ENCODE data around the gene SECTM1. TPM values are rescaled to one million over a fixed set of nuclear protein-coding genes. Genes with fewer than 3 reads are reported as not detected.
"Not testable (repeated sequence)": the region's sequence is repeated elsewhere in the genome, so short reads cannot be mapped to it uniquely, and the experiment has no call there.

Gene SECTM1
- total RNA-seq, 4 donors from 2014 or later = 3.3 to 9.5 (median 5.6) TPM

DNA sequence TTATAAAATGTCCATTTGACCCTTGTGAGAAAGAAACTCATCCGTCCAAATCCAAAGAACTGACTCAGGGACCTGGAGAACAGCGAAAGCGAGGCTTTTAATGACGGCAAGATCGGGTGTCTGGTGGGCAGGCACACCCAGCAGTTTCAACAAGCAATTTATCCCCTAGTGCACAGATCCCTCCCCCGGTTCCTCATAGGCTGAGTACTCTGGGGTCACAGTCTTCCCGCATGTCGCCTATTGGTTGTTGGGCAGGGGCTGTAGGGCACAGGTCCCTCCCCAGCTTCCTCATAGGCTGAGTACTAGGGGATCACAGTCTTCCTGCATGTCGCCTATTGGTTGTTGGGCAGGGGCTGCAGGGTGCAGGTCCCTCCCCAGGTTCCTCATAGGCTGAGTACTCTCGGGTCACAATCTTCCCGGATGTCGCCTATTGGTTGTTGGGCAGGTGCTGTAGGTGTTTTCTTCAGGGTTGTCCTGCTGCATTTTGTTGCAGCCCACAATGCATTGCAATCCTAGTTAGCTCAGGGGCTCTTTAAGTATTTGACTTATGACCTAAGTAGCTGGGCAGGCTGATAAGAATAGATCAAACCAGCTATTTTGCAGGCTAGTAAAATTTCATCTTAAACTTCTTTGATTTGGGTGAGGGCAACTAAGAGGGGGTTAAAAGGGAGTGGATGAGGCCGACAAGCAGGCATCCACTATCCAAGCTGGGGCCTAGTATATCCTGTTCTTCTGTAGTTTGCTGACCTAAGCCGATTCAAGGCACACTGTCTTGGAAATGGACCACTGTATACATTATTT is 34.4 kb upstream of the SECTM1 start:
- Histone ChIP-seq H3K27me3 (peaks cover 26 to 39% (median 28%) of the 10 kb centered on the region in 3 donors), H3K9me3 (no peaks in the 10 kb centered on the region), H3K4me1 (peaks cover 11 to 17% of the 10 kb centered on the region in 2 donors), H3K27ac (no peak overlapping the region), H3K4me3 (no peak overlapping the region), H3K36me3 (no peaks in the 10 kb centered on the region)
- intact Hi-C loops (cut with DNase I; ENCODE audit: low total_unique reads) (no loop called here), in situ Hi-C loops (cut with MboI; ENCODE audit: low sequenced_read_pairs in 4 of 4) (loop anchor here in 1 of 4 donors (25.0 kb wide), 1 partner anchor 394 kb away; the partner anchor contains the start of gene TBCD)
- ATAC-seq (no peak), DNase-seq (no peak)
- TF ChIP-seq, protein P1, sequence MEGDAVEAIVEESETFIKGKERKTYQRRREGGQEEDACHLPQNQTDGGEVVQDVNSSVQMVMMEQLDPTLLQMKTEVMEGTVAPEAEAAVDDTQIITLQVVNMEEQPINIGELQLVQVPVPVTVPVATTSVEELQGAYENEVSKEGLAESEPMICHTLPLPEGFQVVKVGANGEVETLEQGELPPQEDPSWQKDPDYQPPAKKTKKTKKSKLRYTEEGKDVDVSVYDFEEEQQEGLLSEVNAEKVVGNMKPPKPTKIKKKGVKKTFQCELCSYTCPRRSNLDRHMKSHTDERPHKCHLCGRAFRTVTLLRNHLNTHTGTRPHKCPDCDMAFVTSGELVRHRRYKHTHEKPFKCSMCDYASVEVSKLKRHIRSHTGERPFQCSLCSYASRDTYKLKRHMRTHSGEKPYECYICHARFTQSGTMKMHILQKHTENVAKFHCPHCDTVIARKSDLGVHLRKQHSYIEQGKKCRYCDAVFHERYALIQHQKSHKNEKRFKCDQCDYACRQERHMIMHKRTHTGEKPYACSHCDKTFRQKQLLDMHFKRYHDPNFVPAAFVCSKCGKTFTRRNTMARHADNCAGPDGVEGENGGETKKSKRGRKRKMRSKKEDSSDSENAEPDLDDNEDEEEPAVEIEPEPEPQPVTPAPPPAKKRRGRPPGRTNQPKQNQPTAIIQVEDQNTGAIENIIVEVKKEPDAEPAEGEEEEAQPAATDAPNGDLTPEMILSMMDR (IDR thresholded peaks at IDR 0.05 in 4 of 5, conservative IDR thresholded peaks at IDR 0.05 in 1 of 5) = no peak
- no peak for TF ChIP-seq POLR2A (IDR thresholded peaks at IDR 0.05)

DNA sequence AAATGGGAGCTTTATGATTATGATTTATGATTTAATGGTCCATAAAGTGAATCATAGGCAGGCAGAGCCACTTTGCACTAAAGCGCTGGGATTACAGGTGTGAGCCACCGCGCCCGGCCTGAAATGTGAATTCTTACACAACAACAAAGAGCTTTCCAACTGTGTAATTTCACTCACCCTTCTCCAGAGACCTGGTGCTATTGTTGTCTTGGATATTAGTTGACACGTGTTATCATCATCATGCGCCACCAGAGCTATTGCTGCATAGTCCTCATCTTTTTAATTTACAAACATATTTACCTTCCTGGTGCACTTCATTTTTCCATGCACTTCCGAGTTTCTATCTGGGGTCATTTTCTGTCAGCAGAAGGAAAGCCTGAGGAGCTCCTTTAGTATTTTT is 33.2 kb upstream of the SECTM1 start:
- in situ Hi-C loops (cut with MboI; ENCODE audit: low sequenced_read_pairs in 4 of 4) = loop anchor here in 1 of 4 donors (25.0 kb wide), 1 partner anchor 396 kb away; the partner anchor contains the start of gene TBCD
- no peak overlapping the region for H3K4me3 ChIP-seq
- H3K4me1 ChIP-seq = peaks cover 11 to 12% of the 10 kb centered on the region in 2 donors
- no peaks in the 10 kb centered on the region for H3K36me3 ChIP-seq
- intact Hi-C loops (cut with DNase I; ENCODE audit: low total_unique reads) = no loop called here
- H3K27me3 ChIP-seq = peaks cover 19 to 29% (median 22%) of the 10 kb centered on the region in 3 donors
- ATAC-seq = no peak
- no peak for DNase-seq
- H3K9me3 ChIP-seq = no peaks in the 10 kb centered on the region
- no peak for TF ChIP-seq POLR2A (IDR thresholded peaks at IDR 0.05)
- TF ChIP-seq, protein P1 (IDR thresholded peaks at IDR 0.05 in 4 of 5, conservative IDR thresholded peaks at IDR 0.05 in 1 of 5) = no peak
- no peak overlapping the region for H3K27ac ChIP-seq

DNA sequence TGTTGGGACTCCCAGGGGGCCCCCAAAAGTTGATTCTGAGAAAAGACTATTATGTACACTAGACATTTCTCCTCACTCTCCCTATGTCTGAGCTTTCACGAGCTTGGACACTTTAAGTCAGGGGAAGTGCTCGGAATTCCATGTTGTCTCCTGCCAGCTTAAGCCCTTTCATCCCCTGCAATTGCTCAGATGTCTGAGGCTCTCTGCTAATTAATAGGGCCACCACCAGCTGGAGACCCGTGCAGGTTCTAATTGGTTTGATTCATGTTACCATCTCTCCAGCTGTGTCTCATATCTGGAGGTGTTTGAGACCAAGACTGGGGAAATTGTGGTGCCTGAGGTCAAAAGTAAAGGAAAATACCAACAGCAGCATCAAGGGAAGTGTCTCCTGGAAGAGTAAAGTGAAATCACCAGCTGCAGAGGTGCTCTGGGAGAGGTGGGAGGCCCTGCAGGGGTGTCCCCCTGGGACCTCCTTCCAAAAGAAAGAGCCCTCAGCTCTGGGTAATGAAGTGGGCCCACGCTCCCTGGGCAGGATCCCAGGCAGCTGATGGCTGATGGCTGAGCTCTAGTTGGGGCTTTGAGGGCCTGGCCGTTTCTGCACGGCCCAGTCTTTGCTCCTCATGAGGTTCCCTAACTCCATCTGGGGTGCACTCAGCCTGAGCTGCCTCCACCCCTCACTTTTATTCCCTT is 32.2 kb upstream of the SECTM1 start:
- no peak overlapping the region for H3K4me3 ChIP-seq
- intact Hi-C loops (cut with DNase I; ENCODE audit: low total_unique reads) (no loop called here), in situ Hi-C loops (cut with MboI; ENCODE audit: low sequenced_read_pairs in 4 of 4) (loop anchor here in 1 of 4 donors (25.0 kb wide), 1 partner anchor 397 kb away; the partner anchor contains the start of gene TBCD)
- H3K9me3 ChIP-seq = no peaks in the 10 kb centered on the region
- peaks cover 5% of the 10 kb centered on the region in 2 donors for H3K4me1 ChIP-seq
- no peak for ATAC-seq
- no peaks in the 10 kb centered on the region for H3K36me3 ChIP-seq
- peaks cover 10 to 21% (median 16%) of the 10 kb centered on the region in 3 donors for H3K27me3 ChIP-seq
- no peak for TF ChIP-seq POLR2A (IDR thresholded peaks at IDR 0.05)
- TF ChIP-seq, protein P1 (IDR thresholded peaks at IDR 0.05 in 4 of 5, conservative IDR thresholded peaks at IDR 0.05 in 1 of 5) = no peak
- H3K27ac ChIP-seq = no peak overlapping the region
- no peak for DNase-seq

DNA sequence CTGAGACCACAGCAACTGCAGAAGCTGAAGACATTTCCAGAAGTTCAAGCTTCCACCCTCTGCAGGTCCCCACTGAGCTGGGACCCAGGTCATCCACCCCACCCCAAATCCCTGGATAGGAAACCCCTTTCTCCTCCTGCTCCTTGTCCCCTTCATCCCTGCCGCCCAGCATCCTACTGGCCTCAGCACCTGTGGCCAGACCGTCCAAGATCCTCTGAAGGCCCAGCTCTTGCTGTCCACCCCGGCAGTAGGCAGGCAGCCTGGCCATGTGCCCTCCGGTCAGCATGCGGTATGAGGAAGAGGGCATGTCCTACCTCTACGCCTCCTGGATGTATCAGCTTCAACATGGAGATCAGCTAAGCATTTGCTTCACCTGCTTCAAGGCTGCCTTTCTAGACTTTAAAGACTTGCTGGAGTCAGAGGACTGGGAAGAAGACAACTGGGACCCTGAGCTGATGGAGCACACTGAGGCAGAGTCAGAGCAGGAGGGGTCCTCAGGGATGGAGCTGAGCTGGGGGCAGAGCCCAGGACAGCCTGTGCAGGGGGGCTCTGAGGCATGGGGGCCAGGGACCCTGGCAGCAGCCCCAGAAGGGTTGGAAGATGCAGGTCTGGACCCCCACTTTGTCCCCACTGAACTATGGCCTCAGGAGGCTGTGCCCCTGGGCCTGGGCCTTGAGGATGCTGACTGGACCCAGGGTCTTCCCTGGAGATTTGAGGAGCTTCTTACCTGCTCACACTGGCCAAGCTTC is 28.5 kb upstream of the SECTM1 start:
- ATAC-seq = no peak
- no peak for TF ChIP-seq POLR2A (IDR thresholded peaks at IDR 0.05)
- TF ChIP-seq, protein P1 (IDR thresholded peaks at IDR 0.05 in 4 of 5, conservative IDR thresholded peaks at IDR 0.05 in 1 of 5) = no peak
- Histone ChIP-seq H3K4me3 (no peak overlapping the region), H3K36me3 (no peaks in the 10 kb centered on the region), H3K27ac (no peak overlapping the region), H3K27me3 (peaks cover under 1 to 7% (median 4%) of the 10 kb centered on the region in 3 donors), H3K4me1 (no peaks in the 10 kb centered on the region), H3K9me3 (no peaks in the 10 kb centered on the region)
- in situ Hi-C loops (cut with MboI; ENCODE audit: low sequenced_read_pairs in 4 of 4) (loop anchor here in 1 of 4 donors (25.0 kb wide), 1 partner anchor 400 kb away; the partner anchor contains the start of gene TBCD), intact Hi-C loops (cut with DNase I; ENCODE audit: low total_unique reads) (no loop called here)
- DNase-seq = no peak

DNA sequence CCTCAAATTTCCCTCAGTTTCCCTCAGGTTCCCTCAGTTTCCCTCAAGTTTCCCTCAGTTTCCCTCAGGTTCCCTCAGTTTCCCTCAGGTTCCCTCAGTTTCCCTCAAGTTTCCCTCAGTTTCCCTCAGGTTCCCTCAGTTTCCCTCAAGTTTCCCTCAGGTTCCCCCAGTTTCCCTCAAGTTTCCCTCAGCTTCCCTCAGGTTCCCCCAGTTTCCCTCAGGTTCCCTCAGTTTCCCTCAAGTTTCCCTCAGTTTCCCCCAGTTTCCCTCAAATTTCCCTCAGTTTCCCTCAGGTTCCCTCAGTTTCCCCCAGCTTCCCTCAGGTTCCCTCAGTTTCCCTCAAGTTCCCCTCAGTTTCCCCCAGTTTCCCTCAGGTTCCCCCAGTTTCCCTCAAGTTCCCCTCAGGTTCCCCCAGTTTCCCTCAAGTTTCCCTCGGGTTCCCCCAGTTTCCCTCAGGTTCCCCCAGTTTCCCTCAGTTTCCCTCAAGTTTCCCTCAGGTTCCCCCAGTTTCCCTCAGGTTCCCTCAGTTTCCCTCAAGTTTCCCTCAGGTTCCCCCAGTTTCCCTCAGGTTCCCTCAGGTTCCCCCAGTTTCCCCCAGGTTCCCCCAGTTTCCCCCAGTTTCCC is 26.0 kb upstream of the SECTM1 start:
- DNase-seq; H3K9me3 ChIP-seq; H3K27ac ChIP-seq; H3K4me3 ChIP-seq; H3K4me1 ChIP-seq; ATAC-seq; intact Hi-C loops (cut with DNase I; ENCODE audit: low total_unique reads); H3K36me3 ChIP-seq: not testable (repeated sequence)
- in situ Hi-C loops (cut with MboI; ENCODE audit: low sequenced_read_pairs in 4 of 4) = loop anchor here (10.0 to 25.0 kb wide), 3 partner anchors 55 to 403 kb away; partner anchors contain the start of genes HEXD (in 1 of the 4), OGFOD3 (in 1 of the 4) and TBCD (in 1 of the 4)
- peaks cover 10 to 30% (median 17%) of the 10 kb centered on the region in 3 donors for H3K27me3 ChIP-seq

Measured in gastrocnemius medialis (tissue), 4 donors.